Measurements from ENCODE around the gene MTA2. TPM values are rescaled to one million over a fixed set of nuclear protein-coding genes. Genes with fewer than 3 reads are reported as not detected.

Gene MTA2
- total RNA-seq, 4 donors from 2014 or later: 47.9 to 74.7 (median 58.9) TPM

DNA sequence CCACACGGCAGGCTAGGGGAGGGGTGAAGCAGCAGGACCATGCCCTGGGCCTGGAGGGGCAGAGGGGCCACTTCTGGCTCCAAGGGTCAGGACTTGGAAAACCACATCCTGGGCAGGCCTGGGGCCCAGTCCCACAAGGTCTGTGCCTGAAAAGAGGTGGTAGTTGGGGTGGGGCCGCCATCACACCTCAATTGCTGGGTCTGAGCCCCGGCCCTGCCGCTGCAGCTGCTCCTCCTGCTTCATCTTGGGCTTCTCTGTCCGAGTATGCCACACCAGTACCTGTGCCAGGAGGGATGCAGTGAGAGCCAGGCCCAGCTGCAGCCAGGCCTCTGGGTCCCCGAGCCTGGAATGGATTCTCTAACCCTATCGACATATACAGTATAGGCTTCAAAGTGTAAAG lies 13.9 kb upstream of the MTA2 start:
- no peak for DNase-seq
- TF ChIP-seq POLR2A (IDR thresholded peaks at IDR 0.05) (no peak), CTCF (IDR thresholded peaks at IDR 0.05) (no peak)
- Histone ChIP-seq H3K27ac (no peak overlapping the region), H3K9me3 (no peaks in the 10 kb centered on the region), H3K4me3 (no peak overlapping the region), H3K27me3 (no peaks in the 10 kb centered on the region), H3K36me3 (peaks cover 0 to 24% (median 0%) of the 10 kb centered on the region in 3 donors), H3K4me1 (peaks cover 3 to 28% (median 14%) of the 10 kb centered on the region in 4 donors)

DNA sequence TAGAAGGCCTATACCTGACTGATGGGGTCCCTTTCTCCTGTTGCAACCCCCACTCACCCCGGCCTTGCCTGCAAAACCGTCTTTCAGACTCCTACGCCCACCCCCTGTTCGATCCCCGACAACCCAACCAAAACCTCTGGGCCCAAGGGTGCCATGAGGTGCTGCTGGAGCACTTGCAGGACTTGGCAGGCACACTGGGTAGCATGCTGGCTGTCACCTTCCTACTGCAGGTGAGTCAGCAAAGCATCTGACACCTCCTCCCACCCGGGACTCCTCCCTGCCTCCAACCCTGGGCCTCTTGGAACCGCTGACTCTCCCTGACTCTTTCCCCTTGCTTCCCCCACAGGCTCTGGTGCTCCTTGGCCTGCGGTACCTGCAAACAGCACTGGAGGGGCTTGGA lies 12.6 kb upstream of the MTA2 start:
- Histone ChIP-seq H3K4me3 (no peak overlapping the region), H3K27ac (peak overlapping the region in 2 of 4 donors; percentile 38 to 45), H3K27me3 (no peaks in the 10 kb centered on the region), H3K9me3 (no peaks in the 10 kb centered on the region), H3K4me1 (peaks cover 3 to 22% (median 13%) of the 10 kb centered on the region in 4 donors), H3K36me3 (peaks cover 0 to 24% (median 0%) of the 10 kb centered on the region in 3 donors)
- peak in 1 of 3 donors; percentile 70 for DNase-seq
- TF ChIP-seq CTCF (IDR thresholded peaks at IDR 0.05): no peak
- no peak for TF ChIP-seq POLR2A (IDR thresholded peaks at IDR 0.05)

DNA sequence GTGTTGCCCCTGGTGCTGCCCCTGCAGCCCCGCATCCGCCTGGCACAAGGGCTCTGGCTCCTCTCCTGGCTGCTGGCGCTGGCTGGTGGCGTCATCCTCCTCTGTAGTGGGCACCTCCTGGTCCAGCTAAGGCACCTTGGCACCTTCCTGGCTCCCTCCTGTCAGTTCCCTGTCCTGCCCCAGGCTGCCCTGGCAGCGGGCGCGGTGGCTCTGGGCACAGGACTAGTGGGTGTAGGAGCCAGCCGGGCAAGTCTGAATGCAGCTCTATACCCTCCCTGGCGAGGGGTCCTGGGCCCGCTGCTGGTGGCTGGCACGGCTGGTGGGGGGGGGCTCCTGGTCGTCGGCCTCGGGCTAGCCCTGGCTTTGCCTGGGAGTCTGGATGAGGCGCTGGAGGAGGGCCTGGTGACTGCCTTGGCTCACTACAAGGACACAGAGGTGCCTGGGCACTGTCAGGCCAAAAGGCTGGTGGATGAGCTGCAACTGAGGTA lies 11.7 kb upstream of the MTA2 start:
- peak overlapping the region; percentile 93 to 98 (median 96) for H3K27ac ChIP-seq
- H3K36me3 ChIP-seq: peaks cover 0 to 24% (median 0%) of the 10 kb centered on the region in 3 donors
- no peaks in the 10 kb centered on the region for H3K27me3 ChIP-seq
- TF ChIP-seq POLR2A (IDR thresholded peaks at IDR 0.05): no peak
- TF ChIP-seq CTCF (IDR thresholded peaks at IDR 0.05): no peak
- no peaks in the 10 kb centered on the region for H3K9me3 ChIP-seq
- H3K4me1 ChIP-seq: peaks cover 3 to 22% (median 13%) of the 10 kb centered on the region in 4 donors
- peak overlapping the region in 3 of 4 donors; percentile 71 to 86 (median 74) for H3K4me3 ChIP-seq
- DNase-seq: no peak

GRCh38 chr11:62612366-62613290 lies 11.0 kb upstream of the MTA2 start, which contains the start of the genes EML3 and ROM1:
Gene EML3 (minus strand): TSS chr11:62612775. CDS start chr11:62612457, 318 bp downstream.
Gene ROM1 (plus strand): TSS chr11:62613257. CDS start chr11:62613282, 25 bp downstream.
- Histone ChIP-seq H3K36me3 (peaks cover 0 to 24% (median 0%) of the 10 kb centered on the region in 3 donors), H3K27me3 (no peaks in the 10 kb centered on the region), H3K9me3 (no peaks in the 10 kb centered on the region), H3K27ac (peak within 1 kb of the TSS; percentile 93 to 98 (median 96)), H3K4me1 (peaks cover 3 to 22% (median 13%) of the 10 kb centered on the region in 4 donors), H3K4me3 (peak within 1 kb of the TSS; percentile 71 to 92 (median 80))
- TF ChIP-seq POLR2A (IDR thresholded peaks at IDR 0.05): peak in 1 of 2 donors; percentile 12
- peak; percentile 91 to 100 (median 95) for TF ChIP-seq CTCF (IDR thresholded peaks at IDR 0.05)
- peak; percentile 89 to 96 (median 93) for DNase-seq

GRCh38 chr11:62611705-62612365 lies 10.2 kb upstream of the MTA2 start:
- Histone ChIP-seq H3K27me3 (no peaks in the 10 kb centered on the region), H3K27ac (peak overlapping the region; percentile 93 to 98 (median 96)), H3K9me3 (no peaks in the 10 kb centered on the region), H3K4me1 (peaks cover 3 to 26% (median 13%) of the 10 kb centered on the region in 4 donors), H3K36me3 (peaks cover 0 to 16% (median 0%) of the 10 kb centered on the region in 3 donors), H3K4me3 (peak overlapping the region; percentile 71 to 92 (median 80))
- peak in 2 of 3 donors; percentile 52 to 61 for DNase-seq
- TF ChIP-seq POLR2A (IDR thresholded peaks at IDR 0.05) (no peak), CTCF (IDR thresholded peaks at IDR 0.05) (peak in 2 of 6 experiments; percentile 3 to 5)

All from Peyer's patch (tissue), 4 donors.